Thyroid gland (tissue), 4 donors: ENCODE data around the gene AVPI1.

Experiments
- POLR2A ChIP-seq, 2 donors: fragments of 450-650 bp; IDR thresholded peaks; one replicate each; pipeline ENCODE4 v1.6.1; 2017; ENCODE audit warnings: antibody characterized with exemption in 2 of 2, mild to moderate bottlenecking in 2 of 2, moderate library complexity in 1 of 2
- TF ChIP-seq, protein P1 (sequence below), 6 experiments: fragments of 200-600 bp in 3 of 6; fragments of 450-650 bp in 3 of 6; sonication (generic) in 3 of 6; IDR thresholded peaks; one replicate each; pipeline ENCODE4 v1.5.1; 2016 to 2019; ENCODE audit warnings: antibody characterized with exemption in 6 of 6, mild to moderate bottlenecking in 2 of 6, inconsistent platforms in 1 of 6, moderate library complexity in 1 of 6

DNA sequence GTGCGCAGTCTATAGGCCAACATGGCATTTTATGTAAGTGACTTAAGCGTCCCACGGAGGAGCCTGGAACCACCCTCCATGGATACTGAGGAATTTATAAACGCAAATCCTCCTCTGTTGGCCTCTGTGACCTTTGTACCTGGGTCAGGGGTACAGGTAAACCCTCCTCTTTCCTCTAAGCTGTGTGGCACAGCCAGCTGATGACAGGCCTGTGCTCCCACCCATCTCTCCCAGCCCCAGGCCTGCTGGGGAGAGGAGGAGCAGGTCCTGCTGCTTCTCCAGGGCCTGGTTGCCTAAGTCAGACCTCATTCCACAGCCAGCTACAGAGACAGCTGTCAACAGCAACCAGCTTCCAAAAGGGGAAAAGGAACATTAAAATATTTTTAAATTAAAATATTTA, 5.0 kb downstream of the AVPI1 start:
- TF ChIP-seq, protein P1, sequence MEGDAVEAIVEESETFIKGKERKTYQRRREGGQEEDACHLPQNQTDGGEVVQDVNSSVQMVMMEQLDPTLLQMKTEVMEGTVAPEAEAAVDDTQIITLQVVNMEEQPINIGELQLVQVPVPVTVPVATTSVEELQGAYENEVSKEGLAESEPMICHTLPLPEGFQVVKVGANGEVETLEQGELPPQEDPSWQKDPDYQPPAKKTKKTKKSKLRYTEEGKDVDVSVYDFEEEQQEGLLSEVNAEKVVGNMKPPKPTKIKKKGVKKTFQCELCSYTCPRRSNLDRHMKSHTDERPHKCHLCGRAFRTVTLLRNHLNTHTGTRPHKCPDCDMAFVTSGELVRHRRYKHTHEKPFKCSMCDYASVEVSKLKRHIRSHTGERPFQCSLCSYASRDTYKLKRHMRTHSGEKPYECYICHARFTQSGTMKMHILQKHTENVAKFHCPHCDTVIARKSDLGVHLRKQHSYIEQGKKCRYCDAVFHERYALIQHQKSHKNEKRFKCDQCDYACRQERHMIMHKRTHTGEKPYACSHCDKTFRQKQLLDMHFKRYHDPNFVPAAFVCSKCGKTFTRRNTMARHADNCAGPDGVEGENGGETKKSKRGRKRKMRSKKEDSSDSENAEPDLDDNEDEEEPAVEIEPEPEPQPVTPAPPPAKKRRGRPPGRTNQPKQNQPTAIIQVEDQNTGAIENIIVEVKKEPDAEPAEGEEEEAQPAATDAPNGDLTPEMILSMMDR (IDR thresholded peaks at IDR 0.05): no peak
- no peak for TF ChIP-seq POLR2A (IDR thresholded peaks at IDR 0.05)
